IMR-90 (cell line): ENCODE data around the gene LRRC4C. TPM values are rescaled to one million over a fixed set of nuclear protein-coding genes. Genes with fewer than 3 reads are reported as not detected.

Experiments
- ATAC-seq: fragments of 200-7000 bp; cut with Tn5 transposase; 2 replicates; pipeline ENCODE4 v1.9.1; 2020; ENCODE audit warnings: low read depth, mild to moderate bottlenecking, moderate library complexity
- BruUV-seq: library from RNA; stranded (reverse); fragments of 400-500 nt; replicated peaks from 2 replicates; lab custom pipeline; 2021; lab: Mats Ljungman, UMichigan
- CTCF ChIA-PET: fragments of 300-600 bp; formaldehyde crosslinking; extraction: SDS; loops from one replicate; lab custom pipeline; 2021; ENCODE audit warnings: antibody characterized with exemption; lab: Yijun Ruan, JAX
- POLR2A ChIA-PET: fragments of 300-600 bp; sonication (Branson Sonifier 250); formaldehyde crosslinking; loops from one replicate; lab custom pipeline; 2022; ENCODE audit warnings: antibody characterized with exemption; ENCODE audit not compliant: unreplicated experiment; lab: Charles Lee
- DNase-seq: peaks from one replicate; pipeline ENCODE4 v3.0.0; 2013
- H2AFZ ChIP-seq: replicated peaks from 2 replicates; pipeline ENCODE3; 2013; ENCODE audit warnings: low read length, mild to moderate bottlenecking; ENCODE audit not compliant: poor library complexity
- H2AK5ac ChIP-seq: 2 replicates; pipeline ENCODE4 v1.6.1; 2013; ENCODE audit warnings: low read depth, low read length, inconsistent platforms
- H2AK9ac ChIP-seq: replicated peaks from 2 replicates; pipeline ENCODE3; 2013; ENCODE audit warnings: mild to moderate bottlenecking, low read depth, low read length, moderate library complexity; ENCODE audit not compliant: poor library complexity
- H2BK120ac ChIP-seq: 2 replicates; pipeline ENCODE4 v1.6.1; 2013; ENCODE audit warnings: low read depth, low read length, inconsistent platforms
- H2BK15ac ChIP-seq: 3 replicates; pipeline ENCODE4 v1.6.1; 2013; ENCODE audit warnings: low read depth, low read length, inconsistent platforms
- H2BK20ac ChIP-seq: 2 replicates; pipeline ENCODE4 v1.6.1; 2013; ENCODE audit warnings: low read depth, mild to moderate bottlenecking, inconsistent platforms, low read length, moderate library complexity
- H2BK5ac ChIP-seq: 2 replicates; pipeline ENCODE4 v1.6.1; 2013; ENCODE audit warnings: mild to moderate bottlenecking, low read depth, low read length, inconsistent platforms; ENCODE audit not compliant: poor library complexity, severe bottlenecking
- H3K14ac ChIP-seq: replicated peaks from 2 replicates; pipeline ENCODE4 v1.6.1; 2013; ENCODE audit warnings: low read depth, low read length, inconsistent platforms
- H3K18ac ChIP-seq: 2 replicates; pipeline ENCODE4 v1.6.1; 2013; ENCODE audit warnings: low read depth, low read length, control low read depth
- H3K23ac ChIP-seq: 2 replicates; pipeline ENCODE4 v1.6.1; 2013; ENCODE audit warnings: low read depth, low read length, inconsistent platforms
- H3K27ac ChIP-seq: 2 replicates; pipeline ENCODE4 v1.5.1; 2013; ENCODE audit warnings: mild to moderate bottlenecking, control low read depth, low read length; ENCODE audit not compliant: insufficient read depth
- H3K27me3 ChIP-seq: 2 replicates; pipeline ENCODE4 v1.6.1; 2013; ENCODE audit warnings: low read length; ENCODE audit not compliant: control insufficient read depth, insufficient read depth
- H3K36me3 ChIP-seq: 2 replicates; pipeline ENCODE4 v1.6.1; 2013; ENCODE audit warnings: low read length, mixed read lengths; ENCODE audit not compliant: control insufficient read depth, insufficient read depth
- H3K4ac ChIP-seq: 2 replicates; pipeline ENCODE4 v1.6.1; 2013; ENCODE audit warnings: low read depth, low read length, inconsistent platforms
- H3K4me1 ChIP-seq: 2 replicates; pipeline ENCODE4 v1.6.1; 2013; ENCODE audit warnings: low read length, mixed read lengths; ENCODE audit not compliant: control insufficient read depth, insufficient read depth
- H3K4me2 ChIP-seq: 2 replicates; pipeline ENCODE4 v1.6.1; 2013; ENCODE audit warnings: low read depth, mild to moderate bottlenecking, control low read depth, low read length, moderate library complexity
- H3K4me3 ChIP-seq: 2 replicates; pipeline ENCODE4 v1.5.1; 2013; ENCODE audit warnings: low read depth, mild to moderate bottlenecking, control low read depth, low read length, moderate library complexity; ENCODE audit not compliant: insufficient read depth
- H3K56ac ChIP-seq: 2 replicates; pipeline ENCODE4 v1.6.1; 2013; ENCODE audit warnings: low read length, inconsistent platforms; ENCODE audit not compliant: insufficient read depth; ENCODE audit errors: extremely low read depth
- H3K79me1 ChIP-seq, 2 experiments: 2 replicates each; pipeline ENCODE4 v1.6.1; 2013; ENCODE audit warnings: low read length in 2 of 2, inconsistent platforms in 1 of 2, low read depth in 1 of 2
- H3K9ac ChIP-seq: 2 replicates; pipeline ENCODE4 v1.6.1; 2013; ENCODE audit warnings: low read depth, low read length, control low read depth
- H3K9me1 ChIP-seq: 2 replicates; pipeline ENCODE4 v1.6.1; 2013; ENCODE audit warnings: low read length, inconsistent platforms; ENCODE audit not compliant: insufficient read depth
- H3K9me3 ChIP-seq: 2 replicates; pipeline ENCODE4 v1.6.1; 2013; ENCODE audit warnings: low read length; ENCODE audit not compliant: control insufficient read depth, insufficient read depth
- H4K20me1 ChIP-seq: 2 replicates; pipeline ENCODE4 v1.6.1; 2013; ENCODE audit warnings: low read length, inconsistent platforms; ENCODE audit not compliant: insufficient read depth
- H4K5ac ChIP-seq: 2 replicates; pipeline ENCODE4 v1.6.1; 2013; ENCODE audit warnings: mild to moderate bottlenecking, low read depth, low read length, control low read depth
- H4K8ac ChIP-seq, 2 experiments: 2 replicates each; pipeline ENCODE4 v1.6.1; 2013; ENCODE audit warnings: low read depth in 2 of 2, low read length in 2 of 2, control low read depth in 1 of 2, inconsistent platforms in 1 of 2
- H4K91ac ChIP-seq: 2 replicates; pipeline ENCODE4 v1.6.1; 2013; ENCODE audit warnings: low read depth, low read length, inconsistent platforms; ENCODE audit not compliant: insufficient read depth
- CTCF ChIP-seq: conservative IDR thresholded peaks from 2 replicates; pipeline ENCODE4 v1.5.1; 2012; ENCODE audit warnings: mild to moderate bottlenecking, low read depth, low read length, improper control_type of control experiment
- FOS ChIP-seq: fragments of 150-350 bp; IDR thresholded peaks from 2 replicates; pipeline ENCODE4 v1.6.1; 2016; ENCODE audit warnings: low read depth, low read length
- RAD21 ChIP-seq: IDR thresholded peaks from 2 replicates; pipeline ENCODE4 v1.6.1; 2012; ENCODE audit warnings: low read length, improper control_type of control experiment
- WGBS, 2 experiments: methylation state at CpG; one replicate each; pipeline versions ENCODE4 v1.1.5 to v1.1.7; 2013; ENCODE audit warnings: missing lambda C conversion rate in 2 of 2; ENCODE audit not compliant: insufficient read length in 1 of 2; ENCODE audit errors: extremely low coverage in 2 of 2; 5-methylcytosine and 5-hydroxymethylcytosine counted together
- dilution Hi-C: fragments of 300-500 bp; cut with HindIII; formaldehyde crosslinking; loops from one replicate; pipeline ENCODE4 v1.14.3; 2018; ENCODE audit warnings: low sequenced_read_pairs; ENCODE audit not compliant: unreplicated experiment
- in situ Hi-C: fragments of 300-500 bp; cut with MboI; formaldehyde crosslinking; loops from 3 replicates; pipeline ENCODE4 v1.14.3; 2019; ENCODE audit warnings: low sequenced_read_pairs, inconsistent platforms, mixed read lengths
- intact Hi-C: fragments of 100-400 bp; cut with micrococcal nuclease; formaldehyde crosslinking; loops from 2 replicates; pipeline ENCODE4 v1.10.0; 2022
- polyA plus RNA-seq, 3 experiments: library from polyadenylated mRNA; depleted of rRNA; stranded (reverse); fragments of >200 nt; gene quantifications; 2 replicates each; pipeline ENCODE4 v1.2.3, GENCODE V29; 2012; ENCODE audit warnings: low replicate concordance in 1 of 3
- total RNA-seq: library from RNA; depleted of rRNA; stranded (reverse); fragments of >200 nt; gene quantifications from 2 replicates; pipeline ENCODE4 v1.2.3, GENCODE V29; 2012

The LRRC4C gene
- total and polyA plus RNA-seq, 2 of the 4 experiments (the other 2 are of a cell fraction), result under 0.01 to 0.03 TPM

- Histone ChIP-seq H4K91ac (no peak overlapping the region), H3K36me3 (no peaks in the 10 kb centered on the region), H2BK120ac (no peak overlapping the region), H3K79me1 (no peaks in the 10 kb centered on the region), H3K14ac (no peak overlapping the region), H4K20me1 (no peaks in the 10 kb centered on the region), H3K27me3 (no peaks in the 10 kb centered on the region), H3K4ac (no peak overlapping the region), H3K9me1 (no peaks in the 10 kb centered on the region), H3K27ac (no peak overlapping the region), H3K9ac (no peak overlapping the region), H2AFZ (no peak overlapping the region), H2BK20ac (no peak overlapping the region), H2AK5ac (no peak overlapping the region), H3K4me3 (no peak overlapping the region), H4K8ac (no peak overlapping the region), H3K9me3 (peaks cover 3% of the 10 kb centered on the region; the same call in 1 of the 2 replicates), H2BK15ac (no peak overlapping the region), H2AK9ac (no peak overlapping the region), H3K23ac (no peak overlapping the region), H3K4me1 (no peaks in the 10 kb centered on the region), H2BK5ac (no peak overlapping the region), H3K18ac (no peak overlapping the region), H4K5ac (no peak overlapping the region), H3K56ac (no peak overlapping the region), H3K4me2 (no peak overlapping the region)
- intact Hi-C loops, result no loop called here
- DNase-seq (no peak), ATAC-seq (no peak)
- dilution Hi-C loops, result no loop called here
- BruUV-seq, result no TSS peak
- ChIA-PET CTCF (interaction anchor here (0.8 kb wide), 1 partner anchor 45 kb away, joined by 3 read pairs; no protein-coding TSS in a partner anchor), POLR2A (no interaction called here)
- in situ Hi-C loops, result no loop called here
- WGBS, 2 experiments, result 38% methylated on average over 2 of the region's 5 CpGs; no CpG with 5 or more reads in 1 of the 2 experiments
- TF ChIP-seq RAD21 (0 out of 2 replicates have a peak, but pooled peaks have one; percentile 21), CTCF (0 out of 2 replicates have a peak, but pooled peaks have one; percentile 21), FOS (no peak)
These were observed 27.7 kb downstream of the LRRC4C start for GRCh38 chr11:41431784-41432183.
